HG03103 (cell line): ENCODE measurements around the gene MRPS33.
"Not testable (repeated sequence)": the region's sequence is repeated elsewhere in the genome, so short reads cannot be mapped to it uniquely, and the experiment has no call there.

Source experiments
- ATAC-seq: cut with Tn5 transposase; IDR thresholded peaks from one replicate; pipeline ENCODE4 v1.9.1; 2021; ENCODE audit warnings: low read depth; ENCODE audit not compliant: unreplicated experiment

MRPS33 gene

DNA sequence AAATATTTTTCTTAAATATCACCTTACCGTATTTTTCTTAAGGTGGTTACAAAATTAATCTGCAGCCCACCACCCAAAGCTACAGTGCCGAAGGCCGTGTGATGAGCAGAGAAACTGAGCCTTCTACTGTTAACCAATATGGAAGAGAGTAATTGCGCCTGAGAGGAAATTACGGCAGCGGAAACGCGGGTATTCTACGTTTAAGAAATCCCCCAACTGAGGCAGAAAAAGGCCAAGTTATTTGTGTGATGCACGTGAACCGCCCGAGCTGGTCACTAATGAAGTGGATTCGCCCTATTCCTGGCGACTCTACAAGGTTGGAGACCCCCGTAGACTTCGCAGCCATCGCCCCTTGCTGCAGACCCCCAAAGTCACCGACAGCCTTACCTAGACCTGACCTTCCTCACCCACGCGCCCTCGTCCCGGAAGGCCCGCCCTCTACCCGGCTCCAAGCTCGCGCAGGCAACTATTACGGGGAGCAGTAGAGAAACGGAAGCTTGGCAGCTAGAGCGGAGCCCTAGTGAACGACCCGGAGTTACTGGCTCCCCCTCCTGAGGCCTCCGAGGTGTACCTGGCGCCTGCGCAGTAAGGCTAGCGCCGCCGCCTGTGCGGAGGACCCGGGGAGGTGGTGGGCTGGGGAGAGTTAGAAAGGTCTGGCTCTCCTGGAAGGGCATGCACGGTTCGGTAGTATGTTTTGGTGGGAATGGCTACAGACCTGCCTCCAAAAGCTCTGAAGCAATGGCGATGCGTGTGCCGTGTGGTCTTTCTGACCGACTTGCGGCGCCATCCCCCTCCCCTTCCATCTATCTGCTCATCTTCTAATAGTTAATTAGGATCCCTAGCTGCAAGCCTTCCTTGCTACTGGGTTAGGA, at the start of gene MRPS33:
Gene MRPS33, minus strand, starts transcription at position 429 of the 872 bp plus-strand sequence. CDS start 4,319 bp downstream, outside the sequence.
- ATAC-seq = peak; percentile 99

DNA sequence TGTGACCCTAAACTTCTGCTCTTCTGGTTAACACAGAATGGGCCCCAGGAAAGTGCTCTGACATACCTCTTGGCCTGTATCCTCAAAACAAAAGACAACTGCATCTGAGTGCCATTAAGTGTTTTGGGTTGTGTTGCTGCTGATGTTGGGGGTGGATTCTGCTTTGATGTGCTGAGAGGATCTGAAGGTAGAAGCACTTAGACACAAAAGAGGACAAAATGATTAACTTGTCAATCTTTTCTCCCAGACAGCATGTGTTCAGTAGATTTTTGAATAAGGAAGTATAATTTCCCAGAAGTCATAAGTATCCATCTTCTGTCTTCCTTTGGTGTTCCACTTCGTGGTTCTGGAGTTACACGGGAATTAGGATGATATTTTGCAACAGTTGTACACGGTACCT, 43.0 kb upstream of the MRPS33 start:
- ATAC-seq = no peak

- no peak for ATAC-seq
Measured at GRCh38 chr7:141055146-141055545, 40.4 kb upstream of the MRPS33 start.

- ATAC-seq = no peak
Measured at GRCh38 chr7:141053626-141054025, 38.9 kb upstream of the MRPS33 start.

DNA sequence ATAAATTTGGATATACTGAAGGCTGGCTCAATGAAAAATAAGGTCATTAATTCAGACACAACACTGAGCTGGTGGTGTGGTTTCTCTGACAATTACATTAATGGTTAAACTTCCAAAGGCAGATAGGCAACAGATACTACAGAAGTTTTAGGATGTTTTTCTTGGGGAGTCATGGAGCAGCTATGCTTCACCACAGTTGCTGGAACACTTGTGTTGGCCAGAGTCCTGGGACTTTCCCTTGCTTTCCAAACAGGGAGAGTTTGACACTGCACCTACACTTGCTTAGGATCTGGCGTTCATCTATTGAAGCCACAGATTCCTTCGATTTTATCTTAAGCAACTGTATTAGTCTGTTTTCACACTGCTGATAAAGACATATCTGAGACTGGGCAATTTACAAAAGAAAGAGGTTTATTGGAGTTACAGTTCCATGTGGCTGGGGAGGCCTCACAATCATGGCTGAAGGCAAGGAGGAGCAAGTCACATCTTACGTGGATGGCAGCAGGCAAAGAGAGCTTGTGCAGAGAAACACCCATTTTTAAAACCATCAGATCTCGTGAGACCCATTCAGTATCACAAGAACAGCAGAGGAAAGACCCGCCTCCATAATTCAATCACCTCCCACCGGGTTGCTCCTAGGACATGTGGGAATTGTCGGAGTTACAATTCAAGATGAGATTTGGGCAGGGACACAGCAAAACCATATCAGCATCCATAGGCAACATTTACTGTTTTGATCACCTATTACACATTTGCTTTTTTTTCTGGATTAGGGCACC, 31.3 kb upstream of the MRPS33 start:
- ATAC-seq = no peak

- no peak for ATAC-seq
Measured at GRCh38 chr7:141045126-141045841, 30.5 kb upstream of the MRPS33 start.

- ATAC-seq = no peak
Measured at GRCh38 chr7:141043616-141044015, 28.9 kb upstream of the MRPS33 start.

DNA sequence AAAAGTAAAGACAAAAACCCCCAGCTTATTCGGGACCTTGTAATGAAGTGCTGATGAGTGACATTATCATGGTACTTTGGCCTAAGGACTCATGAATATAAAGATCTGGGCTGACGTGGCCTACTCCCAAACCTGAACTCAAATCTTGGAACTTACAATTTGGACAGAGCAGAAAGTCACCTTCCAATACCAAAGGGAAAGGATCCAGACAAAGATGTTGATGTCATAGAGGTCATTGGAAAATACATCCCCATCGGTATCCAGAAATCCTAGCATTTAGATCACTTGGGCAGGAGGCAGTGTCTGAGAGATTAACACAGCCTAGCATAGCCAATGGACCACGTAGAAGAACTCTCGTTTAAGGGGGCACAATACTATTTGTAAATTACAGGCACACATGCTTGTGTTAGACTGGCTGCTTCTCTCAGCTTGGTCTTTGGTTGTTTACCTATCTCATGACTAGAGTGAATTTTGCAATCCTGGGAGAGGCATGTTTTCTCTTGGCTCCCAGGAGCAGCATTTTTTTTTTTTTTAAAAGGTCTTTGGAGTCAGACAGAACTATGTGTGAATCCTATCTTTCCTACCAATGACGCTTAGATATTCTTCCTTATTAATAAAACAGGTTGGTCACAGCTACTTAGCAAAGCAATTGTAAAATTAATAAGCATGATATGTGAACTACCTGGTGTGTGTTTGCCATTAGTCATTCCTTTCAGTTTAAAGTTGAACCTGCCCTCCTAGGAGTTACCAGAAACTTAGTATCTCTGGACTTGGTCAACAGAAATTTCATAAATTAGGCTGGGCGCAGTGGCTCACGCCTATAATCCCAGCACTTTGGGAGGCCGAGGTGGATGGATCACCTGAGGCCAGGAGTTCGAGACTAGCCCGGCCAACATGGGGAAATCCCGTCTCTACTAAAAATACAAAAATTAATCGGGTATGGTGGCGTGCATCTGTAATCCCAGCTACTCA, 27.8 kb upstream of the MRPS33 start:
- no peak for ATAC-seq

GRCh38 chr7:141039376-141039775, 24.6 kb upstream of the MRPS33 start:
- ATAC-seq = no peak

DNA sequence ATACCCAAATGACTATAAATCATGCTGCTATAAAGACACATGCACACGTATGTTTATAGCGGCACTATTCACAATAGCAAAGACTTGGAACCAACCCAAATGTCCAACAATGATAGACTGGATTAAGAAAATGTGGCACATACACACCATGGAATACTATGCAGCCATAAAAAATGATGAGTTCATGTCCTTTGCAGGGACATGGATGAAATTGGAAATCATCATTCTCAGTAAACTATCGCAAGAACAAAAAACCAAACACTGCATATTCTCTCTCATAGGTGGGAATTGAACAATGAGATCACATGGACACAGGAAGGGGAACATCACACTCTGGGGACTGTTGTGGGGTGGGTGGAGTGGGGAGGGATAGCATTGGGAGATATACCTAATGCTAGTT, 23.3 kb upstream of the MRPS33 start:
- ATAC-seq = not testable (repeated sequence)

DNA sequence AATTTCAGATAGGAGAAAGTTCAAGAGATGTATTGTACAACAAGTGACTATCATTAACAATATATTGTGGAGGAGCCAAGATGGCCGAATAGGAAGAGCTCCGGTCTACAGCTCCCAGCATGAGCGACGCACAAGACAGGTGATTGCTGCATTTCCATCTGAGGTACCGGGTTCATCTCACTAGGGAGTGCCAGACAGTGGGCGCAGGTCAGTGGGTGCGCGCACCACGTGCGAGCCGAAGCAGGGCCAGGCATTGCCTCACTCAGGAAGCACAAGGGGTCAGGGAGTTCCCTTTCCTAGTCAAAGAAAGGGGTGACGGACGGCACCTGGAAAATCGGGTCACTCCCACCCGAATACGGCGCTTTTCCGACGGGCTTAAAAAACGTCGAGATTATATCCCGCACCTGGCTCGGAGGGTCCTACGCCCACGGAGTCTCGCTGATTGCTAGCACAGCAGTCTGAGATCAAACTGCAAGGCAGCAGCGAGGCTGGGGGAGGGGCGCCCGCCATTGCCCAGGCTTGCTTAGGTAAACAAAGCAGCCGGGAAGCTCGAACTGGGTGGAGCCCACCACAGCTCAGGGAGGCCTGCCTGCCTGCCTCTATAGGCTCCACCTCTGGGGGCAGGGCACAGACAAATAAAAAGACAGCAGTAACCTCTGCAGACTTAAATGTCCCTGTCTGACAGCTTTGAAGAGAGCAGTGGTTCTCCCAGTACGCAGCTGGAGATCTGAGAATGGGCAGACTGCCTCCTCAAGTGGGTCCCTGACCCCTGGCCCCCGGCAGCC, 18.0 kb upstream of the MRPS33 start:
- ATAC-seq = not testable (repeated sequence)

DNA sequence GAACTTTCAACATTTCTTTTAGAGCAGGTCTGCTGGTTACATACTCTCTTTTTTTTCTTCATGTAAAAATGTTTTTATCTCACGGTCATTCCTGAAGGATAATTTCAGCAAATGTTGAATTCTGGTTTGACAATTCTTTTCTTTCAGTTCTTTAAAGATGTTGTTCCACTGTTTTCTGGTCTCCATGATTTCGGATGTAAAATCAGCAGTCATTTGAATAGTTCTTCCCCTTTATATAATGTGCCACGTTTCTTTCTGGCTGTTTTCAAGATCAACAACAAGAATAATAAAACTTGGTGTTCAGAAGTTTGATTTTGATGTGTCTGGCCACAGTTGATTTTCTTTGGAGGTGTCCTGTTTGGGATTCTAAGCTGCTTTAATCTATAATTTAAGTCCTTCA, 14.0 kb upstream of the MRPS33 start:
- ATAC-seq = no peak

DNA sequence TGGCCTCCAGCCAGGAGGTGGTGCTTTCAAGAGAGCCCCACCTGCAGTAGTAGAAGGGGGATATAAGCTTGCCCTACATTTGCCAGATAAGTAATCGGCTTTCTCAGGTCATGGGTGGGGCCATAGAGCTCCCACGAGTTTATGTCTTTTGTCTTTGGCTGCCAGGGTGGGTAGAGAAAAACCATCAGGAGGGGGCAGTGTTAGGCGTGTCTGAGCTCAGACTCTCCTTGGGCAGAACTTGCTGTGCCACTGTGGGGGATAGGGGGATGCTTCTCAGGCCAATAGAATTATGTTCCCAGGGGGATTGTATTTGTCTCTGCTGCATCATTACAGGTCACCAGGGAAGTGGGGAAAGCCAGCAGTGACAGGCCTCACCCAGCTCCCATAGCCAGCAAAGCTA, 12.3 kb upstream of the MRPS33 start:
- ATAC-seq = no peak

DNA sequence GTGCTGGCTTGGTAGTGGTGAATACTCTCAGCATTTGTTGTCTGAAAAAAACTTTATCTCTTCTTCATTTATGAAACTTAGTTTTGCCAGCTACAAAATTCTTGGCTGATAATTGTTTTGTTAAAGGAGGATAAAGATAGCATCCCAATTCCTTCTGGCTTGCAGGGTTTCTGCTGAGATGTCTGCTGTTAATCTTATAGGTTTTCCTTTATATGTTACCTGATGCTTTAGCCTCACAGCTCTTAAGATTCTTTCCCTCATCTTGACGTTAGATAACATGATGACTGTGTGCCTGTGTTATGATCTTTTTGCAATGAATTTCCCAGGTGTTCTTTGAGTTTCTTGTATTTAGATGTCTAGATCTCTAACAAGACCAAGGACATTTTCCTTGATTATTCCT, 9.9 kb upstream of the MRPS33 start:
- ATAC-seq = no peak

DNA sequence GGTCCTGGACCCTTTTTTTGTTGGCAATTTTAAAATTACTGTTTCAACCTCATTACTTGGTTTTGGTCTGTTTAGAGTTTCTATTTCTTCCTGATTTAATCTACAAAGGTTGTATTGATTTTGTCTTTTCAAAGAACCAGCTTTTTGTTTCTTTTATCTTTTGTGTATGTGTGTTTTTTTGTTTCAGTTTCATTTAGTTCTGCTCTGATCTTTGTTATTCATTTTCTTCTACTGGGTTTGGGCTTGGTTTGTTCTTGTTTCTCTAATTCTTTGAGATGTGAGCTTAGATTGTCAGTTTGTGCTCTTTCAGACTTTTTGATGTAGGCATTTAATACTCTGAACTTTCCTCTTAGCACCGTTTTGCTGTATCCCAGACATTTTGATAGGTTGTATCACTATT, 8.5 kb upstream of the MRPS33 start:
- no peak for ATAC-seq

GRCh38 chr7:141017555-141017954, 2.8 kb upstream of the MRPS33 start:
- no peak for ATAC-seq

GRCh38 chr7:141016349-141016748, 1.6 kb upstream of the MRPS33 start:
- ATAC-seq = no peak

DNA sequence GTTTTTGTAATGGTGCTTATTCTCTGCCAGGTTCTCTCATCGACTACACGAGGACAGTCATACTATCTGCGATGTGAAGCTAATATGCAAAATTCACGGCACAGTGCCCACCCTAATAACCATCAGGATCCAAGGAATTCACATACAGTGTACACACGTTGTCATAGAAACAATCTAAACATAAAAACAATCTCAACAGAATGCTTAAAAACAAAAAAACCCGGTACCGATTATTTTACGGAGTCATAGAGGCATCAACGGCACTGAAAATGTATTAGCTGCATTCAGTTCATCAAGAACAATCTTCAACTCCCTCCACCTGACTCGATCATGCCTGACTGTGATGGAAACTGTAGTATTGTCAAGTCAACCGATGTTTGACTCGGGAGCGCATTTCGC, 628 bp downstream of the MRPS33 start:
- ATAC-seq = no peak

DNA sequence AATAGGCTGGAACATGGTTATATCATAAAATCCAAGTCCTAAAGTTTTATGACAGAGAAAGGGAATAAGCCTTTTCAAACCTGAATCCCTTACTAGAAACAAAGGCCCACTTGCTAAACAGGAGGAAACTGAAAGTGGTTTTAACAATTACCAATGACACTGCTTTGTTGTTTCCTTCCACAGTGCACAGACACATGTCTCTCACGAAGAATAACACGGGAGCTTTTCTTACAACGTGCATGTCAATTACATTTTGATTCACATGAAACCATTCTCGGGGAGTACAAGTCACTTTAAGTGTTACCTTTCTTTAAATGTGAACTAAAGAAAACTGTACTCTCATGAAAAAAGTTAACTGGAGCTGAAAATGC, 1.4 kb downstream of the MRPS33 start:
- ATAC-seq = no peak
